Measurements from ENCODE around the gene SPATS2L. TPM values are rescaled to one million over a fixed set of nuclear protein-coding genes. Genes with fewer than 3 reads are reported as not detected.

Gene SPATS2L
- total and polyA plus RNA-seq, 2 of the 13 experiments (the other 11 are each of a cell fraction or from before 2014, with no cell fraction given) = 154 to 212 TPM

- TF ChIP-seq ZFP91 (CRISPR knock-in tag; IDR thresholded peaks at IDR 0.05; ENCODE audit: borderline replicate concordance) (peak; percentile 43; the same call in 1 of the 2 replicates), SP5 (CRISPR knock-in tag; IDR thresholded peaks at IDR 0.05; ENCODE audit: borderline replicate concordance, low read depth) (0 out of 2 replicates have a peak, but pooled peaks have one; percentile 44), RARA (CRISPR knock-in tag; IDR thresholded peaks at IDR 0.05) (no peak), THYN1 (CRISPR knock-in tag; IDR thresholded peaks at IDR 0.05; ENCODE audit: borderline replicate concordance, low read depth) (no peak), THAP11 (CRISPR knock-in tag; IDR thresholded peaks at IDR 0.05) (peak; percentile 56; the same call in 1 of the 2 replicates), HMGXB4 (CRISPR knock-in tag; IDR thresholded peaks at IDR 0.05; ENCODE audit: borderline replicate concordance in 1 of 2, low read depth in 1 of 2) (peak in 1 of 2 experiments; percentile 75; a peak in 2 of 4 replicates), NPAS2 (CRISPR knock-in tag; IDR thresholded peaks at IDR 0.05; ENCODE audit: borderline replicate concordance) (no peak), FOXJ3 (CRISPR knock-in tag; IDR thresholded peaks at IDR 0.05; ENCODE audit: borderline replicate concordance) (no peak), YY1 (IDR thresholded peaks at IDR 0.05; ENCODE audit: insufficient read depth, insufficient replicate concordance, low read depth, low read length) (no peak), AKAP8 (CRISPR knock-in tag; IDR thresholded peaks at IDR 0.05) (peak; percentile 52; the same call in 1 of the 2 replicates), MEIS2 (CRISPR knock-in tag; IDR thresholded peaks at IDR 0.05) (no peak), NR2F6 (IDR thresholded peaks at IDR 0.05) (no peak), NR2F6 (CRISPR knock-in tag; IDR thresholded peaks at IDR 0.05) (0 out of 2 replicates have a peak, but pooled peaks have one; percentile 35), CREM (IDR thresholded peaks at IDR 0.05) (no peak), CREM (CRISPR knock-in tag; IDR thresholded peaks at IDR 0.05) (no peak), HOXA3 (CRISPR knock-in tag; IDR thresholded peaks at IDR 0.05) (peak; percentile 29; the same call in 1 of the 2 replicates), ZNF619 (CRISPR knock-in tag; IDR thresholded peaks at IDR 0.05) (no peak), ZNF746 (CRISPR knock-in tag; IDR thresholded peaks at IDR 0.05) (0 out of 2 replicates have a peak, but pooled peaks have one; percentile 16), ATF5 (CRISPR knock-in tag; IDR thresholded peaks at IDR 0.05; ENCODE audit: low read depth) (no peak), HES4 (CRISPR knock-in tag; IDR thresholded peaks at IDR 0.05; ENCODE audit: borderline replicate concordance) (no peak), SSRP1 (CRISPR knock-in tag; IDR thresholded peaks at IDR 0.05) (0 out of 2 replicates have a peak, but pooled peaks have one; percentile 11)
- TF ChIP-seq, protein P1, sequence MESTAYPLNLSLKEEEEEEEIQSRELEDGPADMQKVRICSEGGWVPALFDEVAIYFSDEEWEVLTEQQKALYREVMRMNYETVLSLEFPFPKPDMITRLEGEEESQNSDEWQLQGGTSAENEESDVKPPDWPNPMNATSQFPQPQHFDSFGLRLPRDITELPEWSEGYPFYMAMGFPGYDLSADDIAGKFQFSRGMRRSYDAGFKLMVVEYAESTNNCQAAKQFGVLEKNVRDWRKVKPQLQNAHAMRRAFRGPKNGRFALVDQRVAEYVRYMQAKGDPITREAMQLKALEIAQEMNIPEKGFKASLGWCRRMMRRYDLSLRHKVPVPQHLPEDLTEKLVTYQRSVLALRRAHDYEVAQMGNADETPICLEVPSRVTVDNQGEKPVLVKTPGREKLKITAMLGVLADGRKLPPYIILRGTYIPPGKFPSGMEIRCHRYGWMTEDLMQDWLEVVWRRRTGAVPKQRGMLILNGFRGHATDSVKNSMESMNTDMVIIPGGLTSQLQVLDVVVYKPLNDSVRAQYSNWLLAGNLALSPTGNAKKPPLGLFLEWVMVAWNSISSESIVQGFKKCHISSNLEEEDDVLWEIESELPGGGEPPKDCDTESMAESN (CRISPR knock-in tag; conservative IDR thresholded peaks at IDR 0.05) = 0 out of 2 replicates have a peak, but pooled peaks have one; percentile 29
These were observed 177.3 kb downstream of the SPATS2L start (continued) for GRCh38 chr2:200483729-200484198.
